GM19351 (cell line): ENCODE measurements around the gene GCH1.
A peak's percentile ranks its signal among the peaks of the same experiment; 100 is the strongest.
"Not testable (repeated sequence)": the region's sequence is repeated elsewhere in the genome, so short reads cannot be mapped to it uniquely, and the experiment has no call there.

Source experiments
- ATAC-seq: cut with Tn5 transposase; IDR thresholded peaks from one replicate; pipeline ENCODE4 v1.9.1; 2021; ENCODE audit warnings: mild to moderate bottlenecking, moderate library complexity; ENCODE audit not compliant: unreplicated experiment

Gene GCH1

GRCh38 chr14:54902521-54903420 lies at the start of gene GCH1:
Gene GCH1, minus strand, starts transcription at chr14:54902826. Its CDS starts 163 bp downstream, at chr14:54902663.
- peak; percentile 83 for ATAC-seq

GRCh38 chr14:54947230-54947629 lies 44.6 kb upstream of the GCH1 start:
- ATAC-seq = no peak

- ATAC-seq = no peak
Measured at GRCh38 chr14:54946500-54946899, 43.9 kb upstream of the GCH1 start.

- ATAC-seq = no peak
Measured at GRCh38 chr14:54944737-54945391, 42.2 kb upstream of the GCH1 start.

GRCh38 chr14:54942913-54943312 lies 40.3 kb upstream of the GCH1 start:
- no peak for ATAC-seq

- ATAC-seq = no peak
Measured at GRCh38 chr14:54936816-54937215, 34.2 kb upstream of the GCH1 start.

GRCh38 chr14:54935958-54936357 lies 33.3 kb upstream of the GCH1 start:
- ATAC-seq = no peak

GRCh38 chr14:54935100-54935499 lies 32.5 kb upstream of the GCH1 start:
- no peak for ATAC-seq

- no peak for ATAC-seq
Measured at GRCh38 chr14:54933006-54933405, 30.4 kb upstream of the GCH1 start.

GRCh38 chr14:54931598-54932340 lies 29.1 kb upstream of the GCH1 start:
- ATAC-seq = no peak

- ATAC-seq = no peak
Measured at GRCh38 chr14:54931101-54931500, 28.5 kb upstream of the GCH1 start.

- ATAC-seq = no peak
Measured at GRCh38 chr14:54929556-54929955, 26.9 kb upstream of the GCH1 start.

- no peak for ATAC-seq
Measured at GRCh38 chr14:54928216-54928615, 25.6 kb upstream of the GCH1 start.

GRCh38 chr14:54927551-54927950 lies 24.9 kb upstream of the GCH1 start:
- no peak for ATAC-seq

GRCh38 chr14:54926570-54926969 lies 23.9 kb upstream of the GCH1 start:
- not testable (repeated sequence) for ATAC-seq

GRCh38 chr14:54922598-54922997 lies 20.0 kb upstream of the GCH1 start:
- ATAC-seq = no peak

GRCh38 chr14:54920052-54920451 lies 17.4 kb upstream of the GCH1 start:
- ATAC-seq = no peak

GRCh38 chr14:54919330-54919729 lies 16.7 kb upstream of the GCH1 start:
- no peak for ATAC-seq

- ATAC-seq = no peak
Measured at GRCh38 chr14:54918427-54918826, 15.8 kb upstream of the GCH1 start.

GRCh38 chr14:54916101-54916500 lies 13.5 kb upstream of the GCH1 start:
- no peak for ATAC-seq

GRCh38 chr14:54909817-54910558 lies 7.4 kb upstream of the GCH1 start:
- ATAC-seq = no peak
